NCI-H1417 (cell line): ENCODE measurements around the gene B4GALT1.

Experiments used
- DNase-seq, 3 experiments: peaks; one replicate each; lab custom pipeline; 2025; lab: John Stamatoyannopoulos, UW

B4GALT1 gene

GRCh38 chr9:33124751-33125381 is 42.3 kb downstream of the B4GALT1 start:
- DNase-seq: no peak

GRCh38 chr9:33124046-33124445 is 43.1 kb downstream of the B4GALT1 start:
- DNase-seq: no peak

GRCh38 chr9:33123407-33124031 is 43.6 kb downstream of the B4GALT1 start:
- no peak for DNase-seq

GRCh38 chr9:33120620-33121019 is 46.5 kb downstream of the B4GALT1 start:
- DNase-seq: no peak

GRCh38 chr9:33117796-33118195 is 49.3 kb downstream of the B4GALT1 start:
- no peak for DNase-seq

- no peak for DNase-seq
Observed at GRCh38 chr9:33117306-33117705, 49.8 kb downstream of the B4GALT1 start.

- DNase-seq: no peak
Observed at GRCh38 chr9:33116860-33117259, 50.3 kb downstream of the B4GALT1 start.

GRCh38 chr9:33114746-33115145 is 52.4 kb downstream of the B4GALT1 start:
- no peak for DNase-seq

- DNase-seq: no peak
Observed at GRCh38 chr9:33113799-33114547, 53.2 kb downstream of the B4GALT1 start.

GRCh38 chr9:33112094-33112493 is 55.0 kb downstream of the B4GALT1 start:
- DNase-seq: no peak

GRCh38 chr9:33111631-33112030 is 55.5 kb downstream of the B4GALT1 start:
- no peak for DNase-seq

- DNase-seq: no peak
Observed at GRCh38 chr9:33110686-33111085, 56.5 kb downstream of the B4GALT1 start.

GRCh38 chr9:33109850-33110595 is 57.1 kb downstream of the B4GALT1 start:
- DNase-seq: no peak

- no peak for DNase-seq
Observed at GRCh38 chr9:33109097-33109496, 58.0 kb downstream of the B4GALT1 start.

- DNase-seq: no peak
Observed at GRCh38 chr9:33108472-33108871, 58.7 kb downstream of the B4GALT1 start.

- DNase-seq: no peak
Observed at GRCh38 chr9:33107762-33108161, 59.4 kb downstream of the B4GALT1 start.

- no peak for DNase-seq
Observed at GRCh38 chr9:33106827-33107621, 60.1 kb downstream of the B4GALT1 start.

- DNase-seq: no peak
Observed at GRCh38 chr9:33106372-33106771, 60.8 kb downstream of the B4GALT1 start.

- DNase-seq: no peak
Observed at GRCh38 chr9:33105959-33106358, 61.2 kb downstream of the B4GALT1 start.

- no peak for DNase-seq
Observed at GRCh38 chr9:33105504-33105903, 61.6 kb downstream of the B4GALT1 start.

GRCh38 chr9:33104401-33104800 is 62.7 kb downstream of the B4GALT1 start:
- DNase-seq: no peak
